Stimulated activated CD8-positive, alpha-beta memory T cell treated with anti-CD3 and anti-CD28 coated beads, Interleukin-7, amount 100 ng/mL, for 1 hour (primary cell): ENCODE data around the gene CTDP1.

ENCODE experiments used
- DNase-seq, 2 donors: peaks; one replicate each; pipeline ENCODE4 v3.0.0-alpha.2; 2020; ENCODE audit warnings: low read depth in 2 of 2

Gene CTDP1, protein sequence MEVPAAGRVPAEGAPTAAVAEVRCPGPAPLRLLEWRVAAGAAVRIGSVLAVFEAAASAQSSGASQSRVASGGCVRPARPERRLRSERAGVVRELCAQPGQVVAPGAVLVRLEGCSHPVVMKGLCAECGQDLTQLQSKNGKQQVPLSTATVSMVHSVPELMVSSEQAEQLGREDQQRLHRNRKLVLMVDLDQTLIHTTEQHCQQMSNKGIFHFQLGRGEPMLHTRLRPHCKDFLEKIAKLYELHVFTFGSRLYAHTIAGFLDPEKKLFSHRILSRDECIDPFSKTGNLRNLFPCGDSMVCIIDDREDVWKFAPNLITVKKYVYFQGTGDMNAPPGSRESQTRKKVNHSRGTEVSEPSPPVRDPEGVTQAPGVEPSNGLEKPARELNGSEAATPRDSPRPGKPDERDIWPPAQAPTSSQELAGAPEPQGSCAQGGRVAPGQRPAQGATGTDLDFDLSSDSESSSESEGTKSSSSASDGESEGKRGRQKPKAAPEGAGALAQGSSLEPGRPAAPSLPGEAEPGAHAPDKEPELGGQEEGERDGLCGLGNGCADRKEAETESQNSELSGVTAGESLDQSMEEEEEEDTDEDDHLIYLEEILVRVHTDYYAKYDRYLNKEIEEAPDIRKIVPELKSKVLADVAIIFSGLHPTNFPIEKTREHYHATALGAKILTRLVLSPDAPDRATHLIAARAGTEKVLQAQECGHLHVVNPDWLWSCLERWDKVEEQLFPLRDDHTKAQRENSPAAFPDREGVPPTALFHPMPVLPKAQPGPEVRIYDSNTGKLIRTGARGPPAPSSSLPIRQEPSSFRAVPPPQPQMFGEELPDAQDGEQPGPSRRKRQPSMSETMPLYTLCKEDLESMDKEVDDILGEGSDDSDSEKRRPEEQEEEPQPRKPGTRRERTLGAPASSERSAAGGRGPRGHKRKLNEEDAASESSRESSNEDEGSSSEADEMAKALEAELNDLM

DNA sequence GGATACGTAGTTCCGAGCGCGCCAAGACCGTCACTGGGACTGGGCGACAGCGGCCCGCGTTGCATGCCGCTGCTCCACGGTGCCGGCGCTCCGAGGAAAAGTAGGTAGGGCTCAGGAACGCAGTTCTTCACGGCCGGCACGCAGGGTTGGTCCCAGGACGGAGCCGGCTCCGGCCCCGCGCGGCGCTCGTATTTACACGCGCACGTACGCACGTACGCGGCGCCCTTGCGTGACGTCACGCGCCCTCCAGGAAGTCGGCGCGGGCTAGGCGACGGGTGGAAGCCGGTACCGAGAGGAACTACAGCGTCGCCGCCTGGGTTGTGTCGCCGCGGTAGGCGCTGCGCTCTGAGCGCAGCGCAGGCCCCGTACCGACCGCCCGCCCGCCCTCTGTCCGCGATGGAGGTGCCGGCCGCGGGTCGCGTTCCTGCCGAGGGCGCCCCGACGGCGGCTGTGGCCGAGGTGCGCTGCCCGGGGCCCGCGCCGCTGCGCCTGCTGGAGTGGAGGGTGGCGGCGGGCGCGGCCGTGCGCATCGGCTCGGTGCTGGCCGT is at the start of gene CTDP1:
CTDP1 (plus strand) TSS at position 252 of the 548 bp plus-strand sequence; CDS start at position 397, 145 bp downstream.
- peak; percentile 73 to 78 for DNase-seq

- DNase-seq: no peak
Measured at GRCh38 chr18:79630281-79631095, 49.1 kb upstream of the CTDP1 start.

GRCh38 chr18:79631096-79631507 is 48.5 kb upstream of the CTDP1 start:
- DNase-seq: no peak

DNA sequence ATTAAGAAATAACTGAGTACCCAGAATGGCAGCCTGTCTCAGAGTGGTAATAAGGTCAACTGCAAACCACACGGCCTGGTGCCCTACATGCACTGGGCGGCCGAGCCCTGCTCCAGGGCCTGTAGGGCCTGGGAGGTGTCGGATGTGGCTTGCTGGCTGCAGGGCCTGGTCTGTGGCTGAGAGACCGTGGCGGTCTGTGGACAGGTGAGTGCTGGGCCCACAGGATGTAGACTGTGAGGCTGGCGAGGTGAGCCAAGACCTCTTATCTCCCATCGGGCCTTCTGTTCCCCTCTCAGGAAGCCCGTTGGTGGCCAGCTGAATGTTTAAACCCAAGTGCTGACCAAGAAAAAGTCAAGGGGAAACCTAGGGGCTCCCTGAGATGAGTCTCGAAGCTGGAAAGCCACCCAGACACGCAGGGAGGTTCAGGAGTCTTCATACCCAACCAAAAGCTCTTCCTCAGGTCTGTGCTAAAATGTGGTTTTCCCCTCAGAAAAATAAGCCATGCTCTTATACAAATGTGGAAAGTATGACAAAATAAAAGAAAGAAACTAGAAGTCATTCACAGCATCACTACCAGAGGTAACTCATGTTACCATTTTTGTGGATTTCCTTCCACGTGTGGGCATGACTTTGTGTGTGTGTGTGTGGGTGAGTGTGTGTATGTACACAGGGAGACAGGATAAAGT is 47.7 kb upstream of the CTDP1 start:
- no peak for DNase-seq

DNA sequence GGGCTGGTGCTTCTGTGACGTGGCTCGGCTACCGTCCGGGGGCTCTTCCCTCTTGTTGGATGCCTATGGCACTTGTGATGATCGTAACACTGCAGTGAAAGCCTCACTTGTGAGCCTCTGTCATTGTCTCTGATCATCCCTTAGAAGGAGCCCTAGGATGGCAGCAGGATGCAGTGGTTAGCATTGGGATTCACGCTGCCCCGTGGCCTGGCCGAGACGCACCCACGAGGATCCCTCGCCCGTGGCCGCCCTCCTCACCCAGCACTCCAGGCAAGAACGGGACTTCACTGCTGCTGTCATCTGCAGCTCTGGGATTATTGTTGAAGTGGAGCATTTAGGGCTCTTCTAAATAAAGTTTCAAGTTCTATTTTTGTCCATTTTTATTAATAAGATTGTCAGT is 46.8 kb upstream of the CTDP1 start:
- no peak for DNase-seq

DNA sequence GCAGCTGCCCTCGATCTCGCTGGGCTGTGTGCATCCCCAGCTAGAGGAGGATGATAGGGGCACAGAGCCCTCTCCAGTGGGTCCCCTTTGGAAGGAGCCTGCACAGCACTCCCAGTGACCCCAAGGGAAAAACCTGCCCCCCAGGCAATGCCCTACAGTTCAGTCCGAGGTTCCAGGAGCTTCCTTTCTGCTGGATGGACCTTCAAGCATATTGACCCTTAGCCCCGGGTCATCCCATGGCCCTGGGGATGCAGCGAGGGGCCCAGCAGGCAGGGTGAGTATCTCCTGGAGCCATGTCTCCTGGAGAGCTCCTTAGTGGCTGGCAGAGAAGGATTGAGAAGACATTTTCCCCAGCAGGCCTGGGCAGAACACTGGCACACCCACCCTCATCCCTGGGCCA is 45.4 kb upstream of the CTDP1 start:
- DNase-seq: no peak

DNA sequence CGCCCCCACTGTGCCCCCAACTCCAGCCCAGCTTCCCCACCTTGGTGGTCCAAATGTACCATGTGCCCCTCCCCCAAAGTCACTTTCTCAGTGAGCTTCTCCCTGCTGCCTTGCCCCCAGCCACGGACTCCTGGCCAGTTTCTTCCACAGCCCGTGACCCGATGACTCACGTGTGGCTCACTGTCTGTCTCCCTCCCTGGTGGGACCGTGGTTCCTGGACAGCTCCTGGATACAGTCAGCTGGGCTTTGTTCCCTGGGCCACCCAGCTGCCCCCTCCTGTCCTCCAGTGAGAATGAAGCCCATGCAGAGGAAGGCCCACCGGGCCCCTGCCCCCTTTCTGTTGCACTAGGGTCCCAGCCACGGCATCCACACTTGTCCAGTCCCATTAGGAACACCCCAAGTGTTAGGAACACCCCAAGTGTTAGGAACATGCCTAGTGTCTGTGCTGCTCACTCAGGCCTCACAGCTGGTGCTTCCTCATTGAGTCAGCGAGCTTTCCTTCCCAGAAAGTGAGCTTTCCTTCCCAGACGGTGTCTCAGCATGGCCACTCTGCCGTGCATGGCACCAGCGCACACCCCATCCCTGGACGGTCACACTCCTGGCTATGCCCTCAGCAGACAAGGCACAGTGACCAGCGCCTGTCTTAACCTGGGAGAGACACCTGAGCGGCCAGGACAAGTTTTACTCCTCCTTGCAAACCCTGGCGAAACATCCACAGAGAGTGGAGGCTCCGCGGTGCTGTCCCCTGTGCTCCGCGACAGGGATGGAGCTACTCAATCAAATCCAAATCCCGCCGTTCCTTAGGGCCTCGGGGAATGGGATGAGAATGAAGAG is 44.8 kb upstream of the CTDP1 start:
- DNase-seq: no peak

DNA sequence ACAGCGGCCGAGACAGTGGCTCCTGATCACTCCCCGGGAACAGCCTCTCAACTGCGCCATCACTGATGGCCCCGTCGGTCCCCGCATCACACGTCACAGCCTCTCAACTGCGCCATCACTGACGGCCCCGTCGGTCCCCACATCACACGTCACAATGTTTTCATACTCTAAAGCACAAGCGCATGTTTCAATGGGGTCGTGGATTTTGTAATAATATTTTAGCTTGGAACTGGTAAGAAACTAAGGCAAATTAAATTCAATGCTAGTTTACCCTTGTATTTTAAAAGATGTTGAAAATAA is 44.2 kb upstream of the CTDP1 start:
- no peak for DNase-seq

DNA sequence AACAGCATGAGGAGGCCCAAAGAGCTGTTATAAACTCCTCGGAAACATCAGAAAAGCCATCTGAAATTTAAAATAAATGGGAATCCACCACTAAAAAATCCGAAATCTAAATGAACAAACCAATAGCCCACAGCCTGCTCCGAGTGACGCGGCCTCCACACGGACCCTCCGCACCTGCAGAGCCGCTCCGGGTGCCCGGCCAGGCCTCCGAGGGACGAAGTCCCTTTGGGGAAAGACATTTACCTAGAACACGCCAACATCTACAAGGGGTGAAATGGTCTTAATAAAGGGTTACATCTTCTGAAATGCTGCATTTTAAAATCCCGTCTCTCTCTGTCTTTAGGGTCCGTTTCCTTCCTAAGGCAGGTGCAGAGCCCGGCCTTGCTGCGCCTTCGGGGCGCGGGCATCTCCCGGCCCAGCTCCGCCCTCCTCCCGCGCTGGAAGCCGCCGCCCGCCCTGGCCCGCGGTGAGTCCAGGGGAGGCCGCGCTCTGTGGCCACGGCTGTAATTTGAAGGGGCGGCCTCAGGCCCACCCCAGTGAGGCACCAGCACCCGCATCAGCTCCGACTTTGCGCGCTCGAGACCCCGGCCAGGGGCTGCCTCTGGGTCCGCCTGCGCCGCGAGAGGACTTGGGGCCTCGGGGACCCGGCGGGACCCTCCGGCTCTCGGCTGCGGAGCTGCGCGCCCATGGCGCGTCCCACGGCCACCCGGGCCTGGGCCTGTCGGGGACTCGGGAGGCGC is 42.3 kb upstream of the CTDP1 start:
- DNase-seq: no peak

DNA sequence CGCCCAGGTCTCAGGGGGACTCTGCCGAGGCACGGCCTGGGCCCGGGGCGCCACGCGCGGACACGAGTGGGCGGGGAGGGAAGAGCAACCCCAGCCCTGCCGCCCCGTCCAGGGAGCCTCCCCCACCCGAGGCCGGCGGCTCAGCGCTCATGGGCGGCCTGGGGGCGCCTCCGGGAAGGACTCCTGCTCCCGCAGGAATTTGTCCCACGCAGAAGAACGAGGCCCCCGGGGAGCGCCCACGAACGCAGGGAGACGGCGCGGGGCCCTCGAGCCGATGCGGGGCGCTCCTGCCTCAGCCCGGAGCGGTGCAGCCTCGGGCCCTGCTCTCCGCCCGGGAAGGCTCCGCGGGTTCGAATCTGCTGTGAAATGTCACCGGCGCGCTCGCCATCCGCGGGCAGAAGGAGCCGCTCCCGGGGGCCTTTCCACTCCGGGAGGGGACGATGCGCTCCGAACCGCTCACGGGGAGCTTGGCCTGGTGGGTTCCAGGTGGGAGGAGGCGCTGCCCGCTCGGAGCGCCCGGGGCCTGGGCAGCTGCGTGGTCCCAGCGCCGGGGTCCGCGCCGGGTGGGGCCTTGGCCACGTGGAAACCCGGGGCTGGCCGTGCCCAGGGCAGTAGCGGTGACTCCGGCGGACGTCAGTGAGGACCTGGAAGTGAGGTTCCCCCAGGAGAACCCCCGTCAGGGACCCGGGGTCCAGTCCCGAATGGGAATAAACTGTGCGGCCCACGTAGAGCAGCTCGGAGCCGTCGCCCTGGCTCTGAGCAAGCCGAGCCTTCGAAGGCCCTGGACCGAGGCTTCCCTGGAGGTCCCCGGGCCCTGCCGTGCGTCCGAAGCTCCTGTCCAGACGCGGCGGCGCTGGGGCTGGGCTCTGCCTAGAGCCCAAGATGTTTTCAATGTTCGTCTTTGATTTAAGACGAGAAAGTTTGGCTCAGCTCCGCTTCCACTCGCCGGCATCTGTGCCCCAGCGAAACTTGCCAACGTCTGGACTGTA is 41.4 kb upstream of the CTDP1 start:
- DNase-seq: no peak

DNA sequence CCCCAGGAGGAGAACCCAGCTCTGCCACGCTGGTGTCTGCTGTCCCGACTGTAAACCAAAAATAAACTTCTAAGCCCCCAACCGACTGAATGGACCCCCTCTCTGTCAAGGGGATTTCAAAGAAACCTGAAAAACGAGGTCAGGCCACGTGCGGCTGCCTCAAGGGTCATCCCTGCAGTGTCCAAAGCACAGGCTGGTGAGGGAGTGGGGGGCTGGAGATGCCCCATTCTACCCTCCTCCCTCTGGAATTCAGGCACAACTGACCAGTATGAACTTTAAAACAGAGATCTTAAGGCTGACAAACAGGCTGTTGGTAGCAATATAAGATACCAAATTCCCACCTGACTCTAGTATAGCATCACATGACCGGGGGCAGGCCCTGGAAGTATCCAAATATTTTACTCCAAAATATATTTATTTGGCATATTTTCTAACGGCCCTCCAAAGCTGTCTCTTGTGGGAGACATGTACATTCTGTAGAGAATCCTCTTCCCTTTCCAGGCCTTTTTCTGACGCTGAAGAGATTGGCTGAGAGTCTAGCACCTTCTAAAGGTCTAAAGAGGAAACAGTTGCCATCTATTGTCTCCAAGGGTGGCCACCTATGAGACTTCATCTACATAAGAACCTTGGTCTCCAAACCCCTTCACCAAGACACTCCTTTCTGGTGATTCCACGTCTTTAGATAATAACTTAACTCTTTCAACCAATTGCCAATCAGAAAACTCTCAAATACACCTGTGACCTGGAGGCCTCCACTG is 40.4 kb upstream of the CTDP1 start:
- DNase-seq: no peak

DNA sequence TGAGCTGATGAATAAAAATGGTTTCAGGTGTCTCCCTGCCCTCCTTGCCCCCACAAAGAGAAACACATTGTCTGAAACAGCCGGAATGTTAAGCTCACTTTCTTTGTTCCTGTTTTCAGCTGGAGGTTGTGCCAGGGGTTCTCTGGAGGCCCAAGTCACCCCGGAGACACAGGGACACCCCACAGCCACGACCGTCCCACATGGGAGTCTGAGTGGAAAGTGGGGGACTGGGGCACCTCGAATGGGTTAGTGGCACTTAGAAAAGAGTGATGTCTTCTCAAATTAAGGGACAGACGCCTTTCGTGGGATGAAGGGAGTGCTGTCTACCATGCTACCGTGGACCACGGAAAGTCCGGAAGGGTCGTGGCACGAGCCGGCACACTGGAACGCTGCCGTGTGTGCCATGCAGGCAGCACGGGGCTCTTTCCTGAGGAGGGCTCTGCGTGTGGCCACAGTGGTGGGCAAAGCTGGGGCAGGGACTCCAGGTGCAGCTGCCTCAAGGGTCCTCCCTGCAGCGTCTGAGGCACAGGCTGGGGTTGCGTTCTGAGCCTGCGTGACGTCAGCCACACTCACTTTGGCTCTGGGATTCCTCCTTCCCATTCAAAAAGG is 39.4 kb upstream of the CTDP1 start:
- no peak for DNase-seq

DNA sequence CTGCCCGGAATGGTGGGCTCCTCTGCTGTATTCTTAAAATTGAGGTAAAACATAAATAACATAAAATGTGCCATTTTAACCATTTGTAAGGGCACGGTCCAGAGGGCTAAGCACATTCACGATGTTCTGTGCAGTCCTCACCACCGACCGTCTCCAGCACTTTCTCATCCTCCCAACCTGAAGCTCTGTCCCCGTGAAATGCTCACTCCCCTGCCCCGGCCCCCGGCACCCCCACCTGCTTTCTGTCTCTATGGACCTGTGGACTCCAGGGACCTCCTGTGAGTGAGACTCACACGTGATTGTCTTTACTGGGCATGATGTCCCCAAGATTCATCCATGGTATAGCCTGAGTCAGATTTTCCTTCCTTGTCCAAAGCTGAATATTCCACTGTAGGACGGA is 38.7 kb upstream of the CTDP1 start:
- no peak for DNase-seq

- no peak for DNase-seq
Measured at GRCh38 chr18:79641722-79642497, 37.7 kb upstream of the CTDP1 start.

- no peak for DNase-seq
Measured at GRCh38 chr18:79642626-79643025, 37.0 kb upstream of the CTDP1 start.
